Activated CD8-positive, alpha-beta memory T cell treated with anti-CD3 and anti-CD28 coated beads for 24 hours (primary cell): ENCODE data around the gene TACC2.
"Not testable (repeated sequence)": the region's sequence is repeated elsewhere in the genome, so short reads cannot be mapped to it uniquely, and the experiment has no call there.

Experiments used
- DNase-seq: peaks from one replicate; pipeline ENCODE4 v3.0.0-alpha.2; 2020

Gene TACC2

DNA sequence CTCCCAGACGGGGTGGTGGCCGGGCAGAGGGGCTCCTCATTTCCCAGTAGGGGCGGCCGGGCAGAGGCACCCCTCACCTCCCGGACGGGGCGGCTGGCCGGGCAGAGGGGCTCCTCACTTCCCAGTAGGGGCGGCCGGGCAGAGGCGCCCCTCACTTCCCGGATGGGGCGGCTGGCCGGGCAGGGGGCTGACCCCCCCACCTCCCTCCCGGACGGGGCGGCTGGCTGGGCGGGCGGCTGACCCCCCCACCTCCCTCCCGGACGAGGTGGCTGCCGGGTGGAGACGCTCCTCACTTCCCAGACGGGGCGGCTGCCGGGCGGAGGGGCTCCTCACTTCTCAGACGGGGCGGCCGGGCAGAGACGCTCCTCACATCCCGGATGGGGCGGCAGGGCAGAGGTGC, 214.2 kb downstream of the TACC2 start:
- DNase-seq = not testable (repeated sequence)

DNA sequence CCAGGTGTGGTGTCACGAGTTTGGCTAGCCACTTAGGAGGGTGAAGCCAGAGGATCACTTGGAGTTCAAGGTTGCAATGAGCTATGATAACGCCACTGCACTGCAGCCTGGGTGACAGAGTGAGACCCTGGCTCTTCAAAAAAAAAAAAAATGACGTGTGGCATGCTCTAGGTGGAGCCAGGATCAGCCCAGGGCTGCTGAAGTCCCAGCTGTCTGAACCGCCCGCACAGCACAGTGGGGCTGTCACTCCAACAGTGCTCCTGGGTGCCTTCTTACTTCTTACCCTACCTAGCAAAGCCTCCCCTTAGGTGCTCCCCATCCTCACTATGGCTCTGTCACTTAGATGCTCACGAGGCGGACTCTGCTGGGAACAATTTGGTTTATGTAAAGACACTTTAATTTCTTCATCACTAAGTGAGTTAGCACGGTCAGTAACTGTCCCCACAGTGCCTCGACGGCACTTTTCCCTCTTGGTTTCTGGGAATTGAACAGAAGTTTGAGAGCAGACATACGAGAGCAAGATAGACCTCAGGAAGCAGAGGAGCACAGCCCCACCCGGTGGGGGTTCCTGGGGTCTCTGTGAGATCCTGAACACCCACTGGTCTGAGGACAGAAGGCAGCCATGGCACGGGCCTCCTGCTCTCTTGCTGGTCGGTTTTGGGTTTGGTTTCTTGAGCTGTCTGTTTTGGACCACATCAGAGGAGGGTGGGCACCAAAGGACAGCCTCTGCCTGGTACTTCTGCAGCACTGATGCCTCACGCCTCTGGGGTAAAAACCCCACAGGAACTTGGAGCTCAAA, 215.9 kb downstream of the TACC2 start:
- DNase-seq = no peak

DNA sequence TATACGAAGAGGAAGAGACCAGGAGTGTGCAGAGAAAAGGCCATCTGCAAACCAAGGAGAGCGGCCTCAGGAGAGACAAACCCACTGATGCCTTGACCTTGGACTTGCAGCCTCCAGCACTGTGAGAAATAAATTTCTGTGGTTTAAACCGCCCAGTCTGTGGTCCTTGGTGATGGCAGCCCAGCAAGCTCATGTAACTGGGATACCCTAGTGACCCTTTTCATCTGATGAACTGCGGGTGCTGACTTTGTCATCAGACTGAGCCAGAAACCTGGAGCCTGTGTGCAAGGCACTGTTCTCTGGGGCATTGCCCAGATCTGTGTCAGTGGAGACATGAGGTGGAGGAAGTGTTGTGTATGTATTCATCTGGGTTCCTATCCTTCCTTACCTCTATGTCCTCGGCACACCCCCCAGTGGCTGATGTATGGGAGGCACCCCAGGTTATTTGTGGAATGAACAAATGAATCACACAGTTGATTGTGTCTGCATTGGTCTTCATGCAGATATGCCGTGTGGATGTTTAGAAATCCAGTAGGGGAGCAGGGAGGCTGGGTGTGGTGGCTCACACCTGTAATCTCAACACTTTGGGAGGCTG, 217.6 kb downstream of the TACC2 start:
- no peak for DNase-seq

DNA sequence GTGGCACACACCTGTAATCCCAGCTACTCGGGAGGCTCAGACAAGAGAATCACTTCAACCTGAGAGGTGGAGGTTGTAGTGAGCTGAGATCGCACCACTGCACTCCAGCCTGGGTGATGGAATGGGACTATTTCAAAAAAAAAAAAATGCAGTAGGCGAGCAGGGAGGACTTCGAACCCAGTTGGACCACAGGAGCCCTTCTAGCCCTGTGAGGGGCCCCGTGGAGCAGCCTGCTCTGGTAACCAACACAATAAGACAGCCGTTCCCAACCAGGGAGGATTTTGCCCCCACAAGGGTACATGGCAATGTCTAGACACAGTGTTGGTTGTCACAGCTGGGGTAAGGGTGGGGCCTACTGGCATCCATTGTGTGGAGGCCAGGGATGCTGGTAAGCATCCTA, 218.2 kb downstream of the TACC2 start:
- no peak for DNase-seq

DNA sequence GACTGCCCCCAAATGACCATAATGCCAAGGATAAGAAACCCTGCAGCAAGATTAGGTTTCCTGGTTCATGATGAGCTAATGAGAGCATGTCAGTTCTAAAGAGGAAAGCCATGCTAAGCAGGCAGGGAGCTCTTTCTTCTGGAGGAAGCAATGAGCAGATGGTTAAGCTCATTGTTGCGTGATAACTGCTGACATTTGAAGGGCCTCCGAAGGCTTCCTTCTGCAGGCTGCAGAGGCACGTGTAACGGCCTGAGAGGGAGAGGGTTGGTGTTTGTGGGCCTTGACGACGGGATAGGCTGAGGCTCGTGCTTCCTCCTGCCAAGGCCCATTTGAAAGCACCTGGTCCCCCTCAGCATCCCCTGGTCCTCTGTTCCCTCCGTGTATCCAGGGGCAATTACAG, 218.6 kb downstream of the TACC2 start:
- no peak for DNase-seq

DNA sequence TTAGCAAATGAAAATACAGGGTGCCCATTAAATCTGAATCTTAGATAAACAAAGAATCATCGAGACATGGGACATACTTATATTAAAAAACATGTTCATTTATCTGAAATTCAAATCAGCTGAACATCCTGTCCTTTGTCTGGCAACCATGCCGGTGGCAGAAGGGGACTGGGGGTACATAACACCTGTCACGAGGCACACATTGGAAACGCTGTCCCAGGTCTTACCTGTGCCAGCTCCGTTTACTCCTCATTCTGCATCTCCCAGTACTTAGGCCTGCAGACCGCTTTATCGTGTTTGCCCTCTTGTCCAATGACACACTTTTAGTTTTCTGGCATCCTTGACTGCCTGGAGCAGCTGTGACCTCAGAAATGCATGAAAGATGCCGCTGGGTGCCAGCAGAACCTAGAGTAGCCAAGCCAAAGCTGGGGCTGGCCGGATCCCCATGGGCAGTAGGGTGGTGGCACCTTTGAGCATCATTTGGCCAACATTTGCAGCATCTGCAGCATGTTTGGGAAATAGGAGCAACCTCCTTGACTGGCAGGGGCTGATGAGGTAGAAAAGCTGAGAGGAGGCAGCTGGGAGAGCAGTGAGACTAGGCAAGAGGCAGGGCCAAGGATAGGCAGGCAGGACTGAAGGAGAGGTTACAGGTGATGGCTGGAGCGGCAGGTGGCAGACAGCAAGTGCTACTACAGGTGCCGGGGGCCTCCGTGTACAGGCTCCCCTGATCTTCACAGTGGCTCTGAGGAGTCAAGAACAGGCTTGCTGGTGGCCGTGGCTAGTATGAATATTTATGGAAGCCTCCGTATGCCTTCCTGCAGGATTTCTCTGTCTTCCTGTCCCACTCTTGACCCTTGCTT, 219.8 kb downstream of the TACC2 start:
- DNase-seq = no peak

DNA sequence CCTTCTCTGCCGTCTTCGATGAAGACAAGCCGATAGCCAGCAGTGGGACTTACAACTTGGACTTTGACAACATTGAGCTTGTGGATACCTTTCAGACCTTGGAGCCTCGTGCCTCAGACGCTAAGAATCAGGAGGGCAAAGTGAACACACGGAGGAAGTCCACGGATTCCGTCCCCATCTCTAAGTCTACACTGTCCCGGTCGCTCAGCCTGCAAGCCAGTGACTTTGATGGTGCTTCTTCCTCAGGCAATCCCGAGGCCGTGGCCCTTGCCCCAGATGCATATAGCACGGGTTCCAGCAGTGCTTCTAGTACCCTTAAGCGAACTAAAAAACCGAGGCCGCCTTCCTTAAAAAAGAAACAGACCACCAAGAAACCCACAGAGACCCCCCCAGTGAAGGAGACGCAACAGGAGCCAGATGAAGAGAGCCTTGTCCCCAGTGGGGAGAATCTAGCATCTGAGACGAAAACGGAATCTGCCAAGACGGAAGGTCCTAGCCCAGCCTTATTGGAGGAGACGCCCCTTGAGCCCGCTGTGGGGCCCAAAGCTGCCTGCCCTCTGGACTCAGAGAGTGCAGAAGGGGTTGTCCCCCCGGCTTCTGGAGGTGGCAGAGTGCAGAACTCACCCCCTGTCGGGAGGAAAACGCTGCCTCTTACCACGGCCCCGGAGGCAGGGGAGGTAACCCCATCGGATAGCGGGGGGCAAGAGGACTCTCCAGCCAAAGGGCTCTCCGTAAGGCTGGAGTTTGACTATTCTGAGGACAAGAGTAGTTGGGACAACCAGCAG, 221.7 kb downstream of the TACC2 start:
- no peak for DNase-seq

DNA sequence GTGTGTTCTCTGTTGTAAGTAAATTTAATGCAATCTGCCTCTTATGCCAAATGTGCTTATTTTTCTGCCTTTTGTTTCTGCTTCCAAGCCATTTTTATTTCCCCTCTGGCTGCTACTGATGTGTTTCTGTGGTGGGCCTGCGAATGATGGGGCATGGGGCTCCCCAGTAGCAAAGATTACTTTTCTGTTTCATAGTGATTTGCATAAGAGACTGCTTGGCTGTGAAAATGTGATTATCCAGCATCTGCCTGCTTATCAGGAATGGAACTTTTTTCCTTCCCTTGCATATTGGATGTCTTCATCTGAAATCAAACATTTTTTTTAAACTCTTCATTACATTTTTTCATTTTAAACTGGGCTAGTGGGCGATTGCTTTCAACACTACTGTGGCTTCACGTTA, 224.4 kb downstream of the TACC2 start:
- DNase-seq = no peak

DNA sequence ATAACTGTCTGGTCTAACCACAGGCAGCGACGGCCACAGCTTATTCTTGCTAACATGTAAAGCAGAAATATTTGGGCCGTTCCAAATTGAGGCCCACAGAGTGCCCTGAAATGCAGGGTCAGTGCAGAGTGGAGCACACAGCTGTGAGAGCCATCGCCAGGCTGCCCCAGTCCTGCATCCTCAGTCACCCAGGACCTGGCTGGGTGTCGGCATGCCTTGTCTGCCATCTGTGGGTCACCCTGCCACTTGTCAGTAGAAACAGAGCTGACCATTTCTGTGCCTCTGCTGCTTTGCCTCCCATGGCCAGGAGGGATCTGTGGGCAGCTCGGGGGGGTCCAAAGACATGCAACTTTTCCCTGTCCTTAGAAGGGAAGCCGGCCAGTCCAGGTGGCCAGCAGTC, 224.8 kb downstream of the TACC2 start:
- DNase-seq = no peak

DNA sequence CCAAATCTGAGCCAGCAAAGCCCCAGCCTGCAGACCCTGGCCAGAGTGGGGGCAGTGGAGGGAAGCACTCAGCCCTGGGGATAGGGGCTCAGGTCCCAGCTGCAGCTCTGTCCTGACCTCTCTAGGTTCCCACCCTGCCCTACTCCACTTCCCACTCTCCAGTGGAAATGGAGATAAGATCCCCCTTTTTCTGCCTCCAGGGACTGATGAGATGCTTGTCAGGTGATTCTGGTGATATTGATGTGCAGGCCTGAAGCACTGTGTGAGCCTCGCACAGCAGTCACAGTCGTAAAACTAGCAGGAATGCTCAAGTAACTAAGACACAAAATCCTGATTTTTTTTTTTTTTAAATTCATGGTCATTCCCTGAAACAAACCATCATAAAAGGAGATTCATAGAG, 227.1 kb downstream of the TACC2 start:
- no peak for DNase-seq

DNA sequence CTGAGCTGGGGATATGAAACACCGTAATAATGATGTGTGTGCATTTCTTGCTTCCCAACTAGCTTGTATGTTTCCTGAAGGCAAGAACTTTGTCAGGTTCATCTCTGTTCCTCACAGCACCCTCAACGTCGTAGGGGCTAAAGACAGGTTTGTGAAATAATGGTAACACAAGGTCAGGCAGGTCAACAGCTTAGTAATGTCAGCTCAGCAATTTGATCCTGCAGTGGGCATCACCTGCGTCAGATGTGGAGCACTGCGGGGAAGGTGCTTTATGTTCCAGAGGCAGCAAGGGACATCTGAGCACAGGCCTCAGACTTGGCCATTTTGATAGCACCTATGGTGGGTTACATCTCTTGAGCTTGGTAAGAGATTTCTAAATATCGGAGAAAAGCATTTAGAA, 230.4 kb downstream of the TACC2 start:
- DNase-seq = no peak

DNA sequence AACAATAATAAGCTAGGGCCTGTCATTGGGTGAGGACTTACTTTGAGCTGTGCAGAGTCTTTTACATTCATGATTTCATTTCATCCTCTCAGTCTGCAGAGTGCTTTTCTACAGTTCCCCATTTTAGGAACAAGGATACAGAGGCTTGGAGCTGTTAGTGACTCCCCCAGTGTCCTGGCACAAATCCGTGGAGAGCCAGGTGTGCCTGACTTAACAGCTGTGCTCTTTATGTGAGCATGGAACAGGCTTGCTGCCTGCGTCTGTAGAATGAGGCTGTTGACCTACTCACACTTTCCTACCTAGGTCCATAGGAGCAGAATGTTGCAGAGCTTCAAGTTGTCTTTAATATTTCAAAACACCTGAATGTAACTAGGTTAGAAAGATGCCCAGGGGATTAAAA, 231.8 kb downstream of the TACC2 start:
- no peak for DNase-seq

DNA sequence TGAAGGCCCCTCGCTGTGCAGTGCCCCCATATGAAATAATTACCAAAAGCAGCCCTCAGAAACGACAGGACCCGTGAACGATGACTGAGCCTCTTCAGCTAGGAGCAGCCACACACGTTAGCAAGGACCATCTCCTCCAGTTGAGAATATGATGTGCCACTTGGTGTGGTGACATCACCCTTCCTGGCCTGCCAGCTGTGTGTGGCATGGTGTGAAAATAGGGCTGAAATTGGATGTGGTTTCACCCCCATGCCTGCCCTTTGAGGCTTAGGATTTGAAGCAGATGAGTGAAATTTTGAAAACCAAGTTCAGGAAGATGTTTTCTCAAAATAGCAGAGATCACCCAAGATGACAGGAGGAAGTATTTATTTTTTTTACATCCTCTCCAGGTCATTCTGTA, 233.0 kb downstream of the TACC2 start:
- no peak for DNase-seq

DNA sequence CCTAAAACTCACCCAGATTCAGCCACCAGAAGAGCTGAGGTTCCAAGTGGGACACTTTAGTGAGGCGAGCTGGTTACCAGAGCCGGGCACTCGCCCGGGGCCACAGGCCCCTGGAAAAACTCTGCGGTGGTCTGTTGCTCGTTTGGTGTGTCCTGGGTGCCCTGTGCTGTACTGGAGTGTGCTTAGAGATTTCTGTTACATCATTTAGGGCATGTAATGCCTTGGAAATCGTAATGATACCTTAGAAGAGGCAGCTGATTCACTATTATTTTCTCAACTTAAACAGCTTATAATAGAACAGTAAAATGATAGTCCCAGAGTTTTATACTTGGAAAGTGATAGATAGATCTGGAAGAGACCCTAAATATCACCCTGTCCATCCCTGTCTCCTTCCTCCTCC, 233.7 kb downstream of the TACC2 start:
- DNase-seq = no peak

DNA sequence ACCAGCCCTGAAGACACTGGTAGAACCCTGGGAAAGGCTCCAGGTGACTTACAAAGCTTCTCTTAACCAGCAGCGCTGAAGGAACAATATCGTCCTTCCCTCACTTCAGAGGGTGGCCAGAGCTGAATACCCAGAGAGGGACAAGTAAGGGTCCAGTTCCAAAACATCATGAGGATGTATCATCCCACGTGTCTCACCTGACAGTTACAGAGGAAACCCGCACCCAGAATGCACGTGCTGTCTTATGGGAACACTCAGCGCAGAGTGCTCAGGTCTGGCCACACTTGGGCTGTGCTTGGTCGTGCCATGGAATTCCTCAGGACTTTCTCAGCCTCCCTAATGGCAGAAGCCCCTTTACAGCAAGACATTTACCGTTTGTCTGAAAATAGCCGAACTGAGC, 235.2 kb downstream of the TACC2 start:
- DNase-seq = no peak

DNA sequence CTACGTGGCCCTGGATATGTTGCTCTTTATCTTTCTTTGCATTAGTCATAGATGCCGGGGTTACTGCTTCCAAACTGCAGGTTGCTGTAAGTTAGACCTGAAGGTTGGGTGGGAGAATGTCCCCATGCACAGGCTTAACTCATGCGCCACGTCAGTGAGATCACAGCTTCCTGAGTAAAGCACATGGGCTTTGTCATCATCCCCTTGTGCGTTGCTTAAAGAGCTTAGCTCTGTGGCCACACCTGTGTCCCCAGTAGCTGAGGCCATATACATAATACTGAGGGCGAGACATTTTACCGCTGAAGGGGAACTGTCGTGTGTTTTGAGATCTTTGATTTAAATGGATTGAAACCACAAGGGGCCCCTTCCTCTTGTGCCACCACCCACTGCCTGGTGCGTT, 236.4 kb downstream of the TACC2 start:
- no peak for DNase-seq

DNA sequence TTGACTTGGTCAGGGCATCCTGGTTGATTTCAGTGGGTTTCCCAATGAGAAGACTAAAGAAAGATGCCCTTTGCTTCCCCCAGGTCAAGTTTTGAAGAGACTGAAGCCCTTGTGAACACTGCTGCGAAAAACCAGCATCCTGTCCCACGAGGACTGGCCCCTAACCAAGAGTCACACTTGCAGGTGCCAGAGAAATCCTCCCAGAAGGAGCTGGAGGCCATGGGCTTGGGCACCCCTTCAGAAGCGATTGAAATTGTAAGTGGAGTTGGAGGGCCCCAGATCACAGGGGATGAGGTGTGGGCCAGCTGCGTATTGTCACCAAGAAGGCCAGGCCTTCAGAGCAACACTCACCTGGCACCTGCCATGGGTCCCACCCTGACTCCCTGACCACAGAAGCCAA, 238.8 kb downstream of the TACC2 start:
- no peak for DNase-seq

DNA sequence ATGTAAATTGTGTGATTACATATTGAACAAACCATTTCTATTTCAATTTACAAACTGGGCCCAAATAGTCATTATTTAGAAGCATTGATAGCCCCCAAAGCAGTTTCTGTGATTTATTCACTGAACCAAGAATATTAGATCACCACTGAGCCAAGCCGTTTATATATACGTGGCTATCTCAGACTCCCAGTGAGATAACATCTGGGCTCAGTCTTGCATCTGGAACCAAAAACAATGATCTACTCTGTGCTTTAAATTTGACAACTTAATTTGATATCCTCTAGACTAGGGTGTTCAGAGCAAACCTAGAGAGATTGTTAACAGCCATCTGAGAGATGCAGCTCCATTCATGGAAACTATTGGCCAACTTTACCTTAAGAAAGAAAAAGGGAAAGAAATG, 240.7 kb downstream of the TACC2 start:
- no peak for DNase-seq

DNA sequence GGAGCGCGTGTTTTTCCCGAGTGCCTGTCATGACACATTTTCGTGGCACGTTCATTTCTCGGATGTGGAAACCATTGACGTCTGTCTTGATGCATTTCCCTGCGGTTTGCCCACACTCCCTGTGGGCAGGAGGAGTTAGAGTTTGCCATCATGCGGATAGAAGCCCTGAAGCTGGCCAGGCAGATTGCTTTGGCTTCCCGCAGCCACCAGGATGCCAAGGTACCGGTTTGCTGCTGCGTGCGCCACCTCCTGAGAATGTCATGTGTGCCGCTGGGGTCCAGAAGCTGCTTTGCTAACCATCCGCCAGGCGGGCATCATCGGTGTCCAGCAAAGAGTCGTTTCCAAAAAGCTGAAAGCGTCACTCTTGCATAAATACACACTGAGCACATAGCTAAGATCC, 241.3 kb downstream of the TACC2 start:
- no peak for DNase-seq

DNA sequence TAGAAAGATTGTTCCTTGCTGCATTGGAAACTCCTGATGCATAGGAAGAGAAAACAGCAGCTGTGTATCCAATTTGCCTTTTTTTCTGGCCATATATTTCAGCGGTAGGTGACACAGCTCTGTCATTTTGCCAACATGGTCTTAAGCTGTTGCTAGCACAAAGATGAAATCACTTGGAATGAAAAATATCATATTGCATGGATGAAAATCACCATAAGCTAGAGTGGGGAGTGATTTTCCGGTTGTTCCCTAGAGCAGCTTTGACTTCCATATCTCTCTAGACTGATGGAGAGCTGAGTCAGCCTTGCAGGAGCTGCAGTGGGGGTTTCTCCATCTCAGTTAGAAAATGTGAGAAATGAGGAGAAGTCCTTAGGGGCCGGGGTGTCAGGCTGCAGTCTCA, 243.8 kb downstream of the TACC2 start:
- no peak for DNase-seq

DNA sequence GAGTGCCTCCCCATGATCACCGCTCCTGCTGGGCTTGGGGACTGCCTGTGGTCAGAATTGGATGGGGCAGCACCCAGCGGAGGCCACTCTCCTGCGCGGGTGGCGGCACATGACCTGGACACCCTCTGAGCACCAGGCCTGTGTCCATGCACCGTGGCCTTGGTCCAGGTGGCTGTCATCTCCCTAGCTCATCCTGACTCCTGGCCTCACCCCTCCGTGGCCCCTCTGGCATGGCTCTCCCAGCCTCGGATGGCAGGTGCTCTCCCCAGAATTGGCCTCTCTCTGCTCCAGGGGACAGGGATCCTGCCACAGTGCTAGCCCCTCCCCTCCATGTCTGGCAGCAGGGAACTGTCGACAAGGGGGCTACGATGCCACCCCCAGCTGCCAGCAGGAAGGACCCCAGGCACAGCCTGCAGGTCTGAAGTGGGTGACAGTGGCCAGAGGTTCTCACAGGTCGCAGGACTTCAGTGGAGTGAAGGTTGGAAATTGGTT, 244.9 kb downstream of the TACC2 start:
- DNase-seq = no peak

DNA sequence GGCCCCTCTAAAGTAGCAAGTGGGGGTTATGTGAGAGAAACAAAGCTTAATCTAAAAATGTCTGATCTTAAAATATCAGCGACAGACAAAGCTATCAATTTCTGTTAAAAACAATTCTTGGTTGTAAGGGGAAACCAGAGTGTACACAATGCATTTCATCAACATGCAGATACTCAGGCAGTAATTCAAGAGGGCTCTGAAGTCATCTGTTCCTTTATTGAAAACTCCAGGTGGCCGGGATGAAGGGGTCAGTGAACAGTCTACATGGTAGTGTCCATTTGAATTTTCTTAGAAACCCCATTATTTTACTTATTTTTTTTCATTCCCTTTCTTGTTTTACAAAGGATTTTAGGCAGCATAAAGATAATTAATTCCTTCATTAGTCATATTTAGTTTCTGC, 245.5 kb downstream of the TACC2 start:
- DNase-seq = no peak

DNA sequence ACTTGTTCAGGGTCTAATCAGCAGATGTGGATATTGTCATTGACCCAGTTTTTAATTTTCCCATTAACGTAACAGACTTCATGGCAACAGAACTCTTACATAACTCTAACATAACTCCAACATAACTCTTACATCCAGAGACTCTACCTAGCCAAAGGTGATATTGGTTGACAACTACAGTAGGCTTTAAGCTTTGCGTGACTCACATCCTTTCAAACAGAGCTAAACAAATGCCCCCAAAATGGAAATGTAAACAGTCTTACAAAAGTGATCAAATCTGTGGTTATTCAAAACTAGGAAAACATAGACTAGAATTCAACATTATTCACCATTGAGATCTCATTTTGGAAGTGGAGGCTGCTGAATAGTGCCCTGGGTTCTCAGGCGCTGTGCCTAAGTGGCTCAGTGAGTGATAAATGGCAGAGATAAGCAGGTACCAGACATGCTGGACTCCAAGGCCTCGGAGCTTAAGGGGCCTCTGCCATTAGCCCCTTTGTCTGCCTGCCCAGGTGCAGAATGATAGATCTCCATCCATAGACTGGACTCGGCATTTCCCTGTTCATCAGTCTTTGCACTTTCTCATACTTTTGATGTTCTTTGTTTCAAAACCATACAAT, 247.8 kb downstream of the TACC2 start:
- DNase-seq = no peak
